H9 (cell line): ENCODE measurements around the gene AGXT. TPM values are rescaled to one million over a fixed set of nuclear protein-coding genes. Genes with fewer than 3 reads are reported as not detected.

ENCODE experiments used
- DNase-seq: peaks from one replicate; pipeline ENCODE4 v3.0.0-alpha.2; 2017
- H2AFZ ChIP-seq: one replicate; pipeline ENCODE4 v1.6.1; 2013; ENCODE audit warnings: mild to moderate bottlenecking, low read length, control low read depth, moderate library complexity
- H2AK5ac ChIP-seq: 2 replicates; pipeline ENCODE4 v1.6.1; 2013; ENCODE audit warnings: low read length, control low read depth, mixed read lengths; ENCODE audit not compliant: insufficient read length
- H2BK120ac ChIP-seq: one replicate; pipeline ENCODE4 v1.6.1; 2013; ENCODE audit warnings: low read depth, mild to moderate bottlenecking, low read length, control low read depth, inconsistent platforms; ENCODE audit not compliant: poor library complexity, severe bottlenecking
- H2BK12ac ChIP-seq: 2 replicates; pipeline ENCODE4 v1.6.1; 2013; ENCODE audit warnings: low read length, control low read depth, mixed read lengths, low read depth; ENCODE audit not compliant: insufficient read length
- H2BK15ac ChIP-seq: 2 replicates; pipeline ENCODE4 v1.6.1; 2013; ENCODE audit warnings: low read depth, low read length, control low read depth
- H2BK20ac ChIP-seq: one replicate; pipeline ENCODE4 v1.6.1; 2013; ENCODE audit warnings: low read depth, mild to moderate bottlenecking, low read length, control low read depth, inconsistent platforms; ENCODE audit not compliant: poor library complexity, severe bottlenecking
- H2BK5ac ChIP-seq: 2 replicates; pipeline ENCODE4 v1.6.1; 2013; ENCODE audit warnings: low read length, control low read depth, mixed read lengths; ENCODE audit not compliant: insufficient read length
- H3K14ac ChIP-seq: 2 replicates; pipeline ENCODE4 v1.6.1; 2013; ENCODE audit warnings: low read length, control low read depth; ENCODE audit not compliant: insufficient read depth
- H3K18ac ChIP-seq: 2 replicates; pipeline ENCODE4 v1.6.1; 2013; ENCODE audit warnings: low read depth, mild to moderate bottlenecking, mixed read lengths, low read length, control low read depth; ENCODE audit not compliant: insufficient read length
- H3K23ac ChIP-seq: 2 replicates; pipeline ENCODE4 v1.6.1; 2013; ENCODE audit warnings: low read length, control low read depth, mixed read lengths, low read depth; ENCODE audit not compliant: insufficient read length
- H3K23me2 ChIP-seq: 2 replicates; pipeline ENCODE4 v1.6.1; 2013; ENCODE audit warnings: low read depth, mild to moderate bottlenecking, mixed read lengths, low read length, control low read depth; ENCODE audit not compliant: insufficient read length, poor library complexity, severe bottlenecking
- H3K27ac ChIP-seq: 2 replicates; pipeline ENCODE4 v1.5.1; 2013; ENCODE audit warnings: low read length, control low read depth, mixed read lengths, low read depth; ENCODE audit not compliant: insufficient read length
- H3K27me3 ChIP-seq: 2 replicates; pipeline ENCODE4 v1.6.1; 2013; ENCODE audit warnings: low read length, control low read depth, inconsistent platforms; ENCODE audit not compliant: insufficient read depth
- H3K4ac ChIP-seq: 2 replicates; pipeline ENCODE4 v1.6.1; 2013; ENCODE audit warnings: low read depth, mild to moderate bottlenecking, control low read depth, inconsistent platforms, low read length, moderate library complexity
- H3K4me1 ChIP-seq: 2 replicates; pipeline ENCODE4 v1.6.1; 2013; ENCODE audit warnings: low read length, control low read depth, inconsistent platforms; ENCODE audit not compliant: insufficient read depth
- H3K4me2 ChIP-seq: 2 replicates; pipeline ENCODE4 v1.6.1; 2013; ENCODE audit warnings: low read length, control low read depth, mixed read lengths; ENCODE audit not compliant: insufficient read length, insufficient read depth
- H3K56ac ChIP-seq: 2 replicates; pipeline ENCODE4 v1.6.1; 2013; ENCODE audit warnings: low read depth, mild to moderate bottlenecking, mixed read lengths, low read length, control low read depth; ENCODE audit not compliant: insufficient read length
- H3K79me1 ChIP-seq: 2 replicates; pipeline ENCODE4 v1.6.1; 2013; ENCODE audit warnings: low read depth, mild to moderate bottlenecking, moderate library complexity, low read length, control low read depth, inconsistent platforms; ENCODE audit not compliant: insufficient read depth, poor library complexity, severe bottlenecking
- H3K79me2 ChIP-seq: 2 replicates; pipeline ENCODE4 v1.6.1; 2013; ENCODE audit warnings: low read length, control low read depth, inconsistent platforms; ENCODE audit not compliant: insufficient read depth
- H3K9ac ChIP-seq: 2 replicates; pipeline ENCODE4 v1.6.1; 2013; ENCODE audit warnings: low read length, control low read depth, mixed read lengths; ENCODE audit not compliant: insufficient read length; ENCODE audit errors: extremely low read depth
- H3K9me3 ChIP-seq: one replicate; pipeline ENCODE4 v1.6.1; 2013; ENCODE audit warnings: low read depth, low read length, inconsistent platforms; ENCODE audit not compliant: control insufficient read depth
- H3T11ph ChIP-seq: one replicate; pipeline ENCODE4 v1.6.1; 2013; ENCODE audit warnings: mild to moderate bottlenecking, low read length, control low read depth, inconsistent platforms
- H4K20me1 ChIP-seq: one replicate; pipeline ENCODE4 v1.6.1; 2013; ENCODE audit not compliant: control insufficient read depth, insufficient read length, insufficient read depth
- H4K5ac ChIP-seq: 2 replicates; pipeline ENCODE4 v1.6.1; 2013; ENCODE audit warnings: low read depth, mild to moderate bottlenecking, mixed read lengths, low read length, control low read depth; ENCODE audit not compliant: insufficient read length
- H4K8ac ChIP-seq: replicated peaks from 2 replicates; pipeline ENCODE4 v1.6.1; 2013; ENCODE audit warnings: low read length, control low read depth, mixed read lengths, low read depth; ENCODE audit not compliant: insufficient read length
- H4K91ac ChIP-seq: 2 replicates; pipeline ENCODE4 v1.6.1; 2013; ENCODE audit warnings: low read depth, mild to moderate bottlenecking, moderate library complexity, mixed read lengths, low read length, control low read depth; ENCODE audit not compliant: insufficient read length
- H3K27ac Mint-ChIP-seq, 3 experiments: 2 replicates in 2 of 3; 3 replicates in 1 of 3; pipeline ENCODE4 v1.8.0; 2020 to 2021; ENCODE audit warnings: mixed read lengths in 3 of 3, mild to moderate bottlenecking in 1 of 3, moderate library complexity in 1 of 3
- H3K27me3 Mint-ChIP-seq: 2 replicates; pipeline ENCODE4 v1.8.0; 2021; ENCODE audit warnings: low read depth, mild to moderate bottlenecking, moderate library complexity, mixed read lengths
- H3K36me3 Mint-ChIP-seq, 3 experiments: 2 replicates in 2 of 3; 3 replicates in 1 of 3; pipeline ENCODE4 v1.8.0; 2020 to 2021; ENCODE audit warnings: low read depth in 3 of 3, mixed read lengths in 3 of 3; ENCODE audit not compliant: insufficient read depth in 1 of 3
- H3K4me1 Mint-ChIP-seq, 2 experiments: 2 replicates each; pipeline ENCODE4 v1.8.0; 2020; ENCODE audit warnings: mixed read lengths in 2 of 2
- H3K4me3 Mint-ChIP-seq, 2 experiments: 2 replicates in 1 of 2; 3 replicates in 1 of 2; pipeline ENCODE4 v1.8.0; 2020 to 2021; ENCODE audit warnings: mild to moderate bottlenecking in 2 of 2, mixed read lengths in 2 of 2, moderate library complexity in 1 of 2
- H3K9me3 Mint-ChIP-seq, 2 experiments: 2 replicates in 1 of 2; 3 replicates in 1 of 2; pipeline ENCODE4 v1.8.0; 2020; ENCODE audit warnings: mild to moderate bottlenecking in 2 of 2, mixed read lengths in 2 of 2, moderate library complexity in 1 of 2
- WGBS: extraction: QIAGEN DNeasy Blood & Tissue Kit; methylation state at CpG from one replicate; pipeline ENCODE4 v1.1.7; 2013; ENCODE audit warnings: missing lambda C conversion rate, low lambda C conversion rate, mixed read lengths; ENCODE audit not compliant: insufficient read length; ENCODE audit errors: extremely low coverage; 5-methylcytosine and 5-hydroxymethylcytosine counted together
- total RNA-seq: library from RNA; stranded (reverse); gene quantifications from 2 replicates; pipeline ENCODE4 v1.2.1, GENCODE V29; 2021
- TF ChIP-seq, protein P1 (sequence below): fragments of 200-600 bp; sonication (generic); conservative IDR thresholded peaks from 3 replicates; pipeline ENCODE4 v1.8.0; 2021; ENCODE audit warnings: antibody characterized with exemption, mild to moderate bottlenecking

AGXT gene
- total RNA-seq, 1 experiment from 2014 or later = not detected

GRCh38 chr2:240921311-240921994 lies 52.8 kb downstream of the AGXT start:
- no peak overlapping the region for H2BK15ac ChIP-seq
- H3K23ac ChIP-seq = no peak overlapping the region
- no peak overlapping the region for H2AK5ac ChIP-seq
- Mint-ChIP-seq H3K9me3 (no peaks in the 10 kb centered on the region), H3K27ac (no peak overlapping the region), H3K4me1 (peaks cover 2 to 4% of the 10 kb centered on the region in 2 experiments; a peak in 2 of 4 replicates), H3K27me3 (peaks cover 2% of the 10 kb centered on the region), H3K4me3 (no peak overlapping the region), H3K36me3 (no peaks in the 10 kb centered on the region)
- H2BK5ac ChIP-seq = no peak overlapping the region
- H2BK20ac ChIP-seq = no peak overlapping the region
- peak; percentile 19 for DNase-seq
- no peak overlapping the region for H3K14ac ChIP-seq
- no peak overlapping the region for H2AFZ ChIP-seq
- H4K5ac ChIP-seq = no peak overlapping the region
- no peak overlapping the region for H4K8ac ChIP-seq
- no peaks in the 10 kb centered on the region for H3K27me3 ChIP-seq
- WGBS = no CpG with 5 or more reads among the region's 13 CpGs
- no peaks in the 10 kb centered on the region for H3K9me3 ChIP-seq
- no peak overlapping the region for H3K27ac ChIP-seq
- H3T11ph ChIP-seq = no peak overlapping the region
- no peak overlapping the region for H3K4me2 ChIP-seq
- H3K23me2 ChIP-seq = no peaks in the 10 kb centered on the region
- no peak overlapping the region for H3K9ac ChIP-seq
- no peak overlapping the region for H3K4ac ChIP-seq
- no peaks in the 10 kb centered on the region for H3K4me1 ChIP-seq
- H3K79me1 ChIP-seq = no peaks in the 10 kb centered on the region
- no peak overlapping the region for H2BK120ac ChIP-seq
- H2BK12ac ChIP-seq = no peak overlapping the region
- no peaks in the 10 kb centered on the region for H4K20me1 ChIP-seq
- H3K79me2 ChIP-seq = no peaks in the 10 kb centered on the region
- no peak overlapping the region for H3K56ac ChIP-seq
- TF ChIP-seq, protein P1, sequence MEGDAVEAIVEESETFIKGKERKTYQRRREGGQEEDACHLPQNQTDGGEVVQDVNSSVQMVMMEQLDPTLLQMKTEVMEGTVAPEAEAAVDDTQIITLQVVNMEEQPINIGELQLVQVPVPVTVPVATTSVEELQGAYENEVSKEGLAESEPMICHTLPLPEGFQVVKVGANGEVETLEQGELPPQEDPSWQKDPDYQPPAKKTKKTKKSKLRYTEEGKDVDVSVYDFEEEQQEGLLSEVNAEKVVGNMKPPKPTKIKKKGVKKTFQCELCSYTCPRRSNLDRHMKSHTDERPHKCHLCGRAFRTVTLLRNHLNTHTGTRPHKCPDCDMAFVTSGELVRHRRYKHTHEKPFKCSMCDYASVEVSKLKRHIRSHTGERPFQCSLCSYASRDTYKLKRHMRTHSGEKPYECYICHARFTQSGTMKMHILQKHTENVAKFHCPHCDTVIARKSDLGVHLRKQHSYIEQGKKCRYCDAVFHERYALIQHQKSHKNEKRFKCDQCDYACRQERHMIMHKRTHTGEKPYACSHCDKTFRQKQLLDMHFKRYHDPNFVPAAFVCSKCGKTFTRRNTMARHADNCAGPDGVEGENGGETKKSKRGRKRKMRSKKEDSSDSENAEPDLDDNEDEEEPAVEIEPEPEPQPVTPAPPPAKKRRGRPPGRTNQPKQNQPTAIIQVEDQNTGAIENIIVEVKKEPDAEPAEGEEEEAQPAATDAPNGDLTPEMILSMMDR = no peak
- H3K18ac ChIP-seq = no peak overlapping the region
- no peak overlapping the region for H4K91ac ChIP-seq
